ENCODE measurements around the gene ARHGAP45.

The ARHGAP45 gene

DNA sequence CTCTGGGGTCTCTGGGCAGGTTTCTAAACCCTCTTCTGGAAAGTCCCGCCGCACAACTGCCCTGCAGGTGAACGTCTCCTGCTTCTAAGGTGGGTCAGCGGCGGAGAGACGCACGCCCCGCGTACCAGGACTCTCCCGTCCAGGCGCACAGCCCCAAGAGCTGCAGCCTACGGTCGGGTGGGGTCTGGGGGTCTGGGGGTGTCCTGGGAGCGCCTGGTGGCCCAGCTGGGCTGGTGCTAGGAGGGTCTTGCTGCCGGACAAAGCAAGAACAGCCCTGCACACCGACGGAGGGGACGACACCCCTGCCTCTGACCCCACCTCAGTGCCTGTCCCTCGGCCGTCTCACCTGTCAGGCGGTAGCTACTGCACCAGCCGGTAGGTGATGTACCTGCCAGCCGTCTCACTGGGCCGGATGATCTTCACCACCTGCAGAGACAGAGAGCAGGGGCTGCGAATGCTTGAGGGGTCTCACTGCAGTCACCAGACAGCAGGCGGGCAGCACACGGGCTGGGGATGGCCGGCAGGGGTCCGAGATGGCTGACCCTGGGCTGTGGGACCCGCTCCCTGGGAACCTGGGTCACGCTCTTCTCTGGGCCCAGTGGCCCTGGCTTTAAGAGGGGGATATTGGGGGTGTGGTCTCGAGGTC lies 22.3 kb downstream of the ARHGAP45 start:
- FAIRE-seq, result no peak

DNA sequence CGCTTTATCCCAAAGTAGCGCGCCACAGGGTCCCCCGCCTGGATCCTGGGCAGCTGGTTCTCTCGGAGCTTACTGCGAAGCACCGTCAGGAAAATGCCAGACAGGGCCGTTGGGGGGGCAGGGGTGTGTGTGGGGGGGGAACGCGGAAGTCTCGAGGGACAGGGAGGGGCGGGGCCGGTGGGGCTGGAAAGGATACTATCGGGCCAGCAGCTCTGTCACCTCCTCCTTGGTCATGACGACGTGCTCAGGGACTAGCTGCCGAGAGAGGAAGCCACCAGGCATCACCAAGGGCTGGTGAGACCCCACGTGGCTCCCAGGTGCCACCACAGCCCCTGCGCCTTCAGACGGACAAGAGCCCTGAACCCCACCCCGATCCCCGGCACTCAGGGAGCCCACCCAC lies 22.9 kb downstream of the ARHGAP45 start:
- FAIRE-seq, result no peak

GRCh38 chr19:1090731-1091543 lies 24.0 kb downstream of the ARHGAP45 start:
- FAIRE-seq, result no peak

DNA sequence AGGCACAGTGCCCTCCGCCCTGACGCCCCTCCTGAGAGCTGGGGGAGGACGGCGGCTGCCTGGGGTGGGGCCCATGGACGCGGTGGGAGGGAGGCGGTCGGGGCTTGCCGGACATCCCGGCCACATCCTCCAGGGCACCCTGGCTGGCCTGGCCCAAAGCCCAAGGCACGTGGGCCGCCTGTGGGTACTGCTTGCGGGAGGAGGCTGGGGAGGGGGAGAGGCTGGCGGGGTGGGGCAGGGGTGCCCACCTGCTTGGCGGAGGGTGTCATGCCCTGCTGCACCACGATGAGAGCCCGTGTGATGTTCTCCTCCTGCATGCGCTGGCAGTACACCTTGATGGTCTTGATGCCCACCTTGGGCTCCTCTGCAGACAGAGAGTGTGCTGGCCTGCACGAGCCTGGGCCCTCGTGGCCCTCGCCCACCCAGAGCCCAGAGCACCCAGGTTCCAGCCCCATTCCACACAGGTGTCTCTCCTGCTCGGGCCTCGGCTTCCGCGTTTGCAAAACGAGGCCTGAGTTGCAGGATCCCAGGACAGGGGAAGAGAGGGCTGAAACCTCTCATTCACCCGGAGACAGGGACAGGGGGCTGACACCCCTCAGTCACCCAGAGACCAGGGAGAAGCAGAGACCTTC lies 24.7 kb downstream of the ARHGAP45 start:
- FAIRE-seq, result no peak

DNA sequence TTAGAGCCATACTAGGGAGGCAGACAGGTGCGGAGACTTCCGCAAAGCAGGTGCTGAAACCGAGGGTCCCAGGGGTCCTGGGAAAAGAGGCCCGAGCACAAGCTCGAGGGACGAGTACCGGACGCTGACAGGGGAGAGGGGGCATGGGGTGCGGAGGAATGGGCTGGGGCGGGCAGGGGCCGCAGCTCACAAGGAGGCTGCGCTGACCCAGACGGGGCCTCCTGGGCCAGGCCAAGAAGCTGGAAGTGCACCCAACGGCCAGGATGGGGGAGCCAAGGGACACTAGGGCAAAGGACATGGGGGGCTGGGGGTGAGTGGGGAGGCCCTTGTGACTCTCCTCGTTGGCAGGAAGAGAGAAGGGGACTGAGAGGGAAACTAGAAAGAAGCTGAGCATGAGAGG lies 26.4 kb downstream of the ARHGAP45 start:
- no peak for FAIRE-seq

GRCh38 chr19:1093811-1094553 lies 27.0 kb downstream of the ARHGAP45 start:
- FAIRE-seq, result no peak

GRCh38 chr19:1094655-1094977 lies 27.6 kb downstream of the ARHGAP45 start:
- no peak for FAIRE-seq

GRCh38 chr19:1094978-1095701 lies 28.2 kb downstream of the ARHGAP45 start, which contains the start of gene POLR2E:
TSS of gene POLR2E (minus strand) at chr19:1095375. CDS start at chr19:1095315, 60 bp downstream.
- FAIRE-seq, result peak; percentile 95

GRCh38 chr19:1097810-1098176 lies 30.8 kb downstream of the ARHGAP45 start:
- FAIRE-seq, result no peak

DNA sequence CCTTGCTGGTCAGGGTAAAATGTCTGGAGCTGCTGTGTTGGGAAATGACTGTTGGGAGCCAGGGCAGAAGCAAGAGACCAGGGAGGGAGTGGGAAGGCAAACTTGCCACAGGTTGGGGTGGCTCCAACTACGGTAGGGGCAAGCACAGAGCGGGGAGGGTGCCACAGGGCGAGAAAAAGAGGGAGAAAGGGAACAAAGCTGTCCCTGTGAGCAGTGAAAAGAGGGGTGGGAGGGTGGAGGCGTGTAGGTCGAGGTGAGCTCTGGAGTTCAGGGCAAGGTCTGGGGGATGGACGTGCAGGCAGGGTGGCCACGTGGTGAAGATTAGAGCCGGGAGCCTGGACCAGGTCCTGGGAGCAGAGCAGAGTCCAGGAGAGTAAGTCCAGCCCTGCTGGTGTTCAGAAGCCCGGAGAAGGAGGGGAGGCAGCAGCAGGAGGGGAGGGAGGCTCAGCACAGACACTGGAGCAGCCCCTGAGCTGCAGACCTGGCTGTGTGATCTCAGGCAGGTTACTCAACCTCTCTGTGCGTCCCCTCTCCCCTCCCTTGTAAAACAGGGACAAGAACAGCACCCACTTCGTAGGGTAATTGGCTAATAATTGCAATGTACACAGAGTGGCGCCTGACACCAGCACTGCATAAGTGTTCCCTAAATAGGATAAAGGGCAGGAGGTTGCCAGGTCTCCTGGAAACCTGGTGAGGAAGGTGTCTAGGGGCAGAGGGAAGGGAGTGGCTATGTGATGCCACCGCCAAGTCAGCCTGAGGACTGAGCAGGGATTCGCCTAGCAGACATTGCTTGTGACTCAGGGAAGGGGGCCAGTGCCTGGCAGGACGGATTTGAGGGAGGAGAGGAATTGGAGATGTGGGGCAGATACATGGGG lies 31.4 kb downstream of the ARHGAP45 start:
- FAIRE-seq, result no peak

DNA sequence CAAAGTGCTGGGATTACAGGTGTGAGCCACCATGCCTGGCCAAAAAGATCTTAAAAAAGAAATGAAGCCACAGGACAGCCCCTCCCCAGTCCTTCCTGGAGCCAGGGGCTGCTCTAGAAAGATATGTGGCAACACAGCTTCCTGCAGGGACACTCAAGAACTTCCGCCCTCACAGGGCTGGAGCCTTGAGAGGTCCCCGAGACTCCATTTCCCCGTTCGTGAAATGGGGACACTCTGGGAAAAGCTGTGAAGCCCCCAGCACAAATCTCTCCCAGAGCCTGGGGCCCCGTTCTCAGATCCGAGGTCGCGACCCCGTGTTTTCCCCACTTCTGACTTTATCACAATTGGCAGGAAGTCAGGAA lies 34.4 kb downstream of the ARHGAP45 start:
- FAIRE-seq, result no peak

DNA sequence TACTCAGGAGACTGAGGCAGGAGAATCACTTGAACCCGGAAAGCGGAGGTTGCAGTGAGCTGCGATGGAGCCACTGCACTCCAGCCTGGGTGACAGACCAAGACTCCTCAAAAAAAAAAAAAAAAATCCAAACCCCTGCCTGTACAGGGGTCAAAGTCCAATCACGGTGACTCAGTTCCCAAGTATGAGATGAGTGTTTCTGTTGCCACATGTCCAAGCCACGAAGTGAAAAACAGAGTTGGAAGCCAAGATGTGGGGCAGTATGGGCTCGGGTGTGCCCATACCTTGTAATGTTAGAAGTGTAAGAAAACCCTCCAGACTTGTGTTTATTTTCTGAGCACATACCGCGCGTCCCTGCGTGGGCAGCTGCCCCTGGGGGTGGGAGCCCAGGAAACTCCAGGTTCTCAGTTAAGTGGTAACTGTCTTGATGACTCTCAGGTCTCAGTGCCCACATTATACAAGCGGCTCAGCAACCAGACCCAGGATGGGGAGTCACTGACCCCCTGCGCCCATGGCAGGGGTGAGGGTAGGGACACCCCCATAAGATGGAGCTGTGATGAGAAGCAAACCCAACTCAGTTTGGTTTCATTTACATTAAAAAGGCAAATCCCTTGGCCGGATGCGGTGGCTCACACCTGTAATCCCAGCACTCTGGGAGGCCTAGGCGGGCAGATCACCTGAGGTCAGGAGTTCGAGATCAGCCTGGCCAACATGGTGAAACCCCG lies 35.6 kb downstream of the ARHGAP45 start:
- FAIRE-seq, result peak; percentile 31

DNA sequence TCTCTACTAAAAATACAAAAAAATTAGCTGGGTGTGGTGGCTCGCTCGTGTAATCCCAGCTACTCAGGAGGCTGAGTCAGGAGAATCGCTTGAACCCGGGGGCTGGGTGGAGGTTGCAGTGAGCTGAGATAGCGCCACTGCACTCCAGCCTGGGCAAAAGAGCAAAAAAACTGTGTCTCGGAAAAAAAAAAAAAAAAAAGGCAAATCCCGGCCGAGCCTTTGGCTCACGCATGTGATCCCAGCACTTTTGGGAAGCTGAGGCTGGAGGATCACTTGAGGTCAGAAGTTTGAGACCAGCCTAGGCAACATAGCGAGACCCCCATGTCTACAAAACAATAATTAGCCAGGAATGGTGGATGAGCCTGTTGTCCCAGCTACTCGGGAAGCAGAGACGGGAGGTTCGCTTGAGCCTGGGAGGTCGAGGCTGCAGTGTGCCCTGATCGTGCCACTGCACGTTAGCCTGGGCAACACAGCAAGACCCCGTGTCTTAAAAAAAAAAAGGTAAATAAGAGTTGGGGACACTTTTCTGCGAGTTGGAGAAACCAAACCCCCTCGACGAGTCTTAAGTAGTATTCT lies 36.3 kb downstream of the ARHGAP45 start:
- FAIRE-seq, result no peak

DNA sequence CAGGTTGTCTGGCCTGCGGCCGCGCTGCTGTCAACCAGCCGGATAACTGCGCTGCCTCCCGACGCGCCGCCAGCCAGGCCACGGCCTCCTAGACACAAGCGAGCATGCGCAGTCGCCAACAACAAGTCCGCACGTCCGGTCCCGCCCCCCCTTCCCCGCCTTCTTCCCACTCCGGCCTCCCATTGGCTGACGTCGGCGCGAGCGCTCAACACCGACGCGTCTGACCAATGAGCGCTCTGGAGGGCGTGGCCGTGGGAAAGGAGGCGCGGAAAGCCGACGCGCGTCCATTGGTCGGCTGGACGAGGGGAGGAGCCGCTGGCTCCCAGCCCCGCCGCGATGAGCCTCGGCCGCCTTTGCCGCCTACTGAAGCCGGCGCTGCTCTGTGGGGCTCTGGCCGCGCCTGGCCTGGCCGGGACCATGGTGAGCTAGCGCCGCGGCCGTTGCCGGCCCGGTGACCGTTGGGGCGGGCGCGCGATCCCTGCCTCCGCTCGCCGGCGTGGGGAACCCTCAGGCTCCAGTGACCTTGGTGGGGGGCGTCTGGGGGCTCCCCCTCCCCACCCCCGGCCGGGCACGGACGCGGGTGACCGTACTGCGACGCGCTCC lies 36.8 kb downstream of the ARHGAP45 start, which contains the start of gene GPX4:
GPX4 (plus strand) TSS at position 287 of the 603 bp plus-strand sequence; CDS start at position 337, 50 bp downstream.
- FAIRE-seq, result peak; percentile 98

DNA sequence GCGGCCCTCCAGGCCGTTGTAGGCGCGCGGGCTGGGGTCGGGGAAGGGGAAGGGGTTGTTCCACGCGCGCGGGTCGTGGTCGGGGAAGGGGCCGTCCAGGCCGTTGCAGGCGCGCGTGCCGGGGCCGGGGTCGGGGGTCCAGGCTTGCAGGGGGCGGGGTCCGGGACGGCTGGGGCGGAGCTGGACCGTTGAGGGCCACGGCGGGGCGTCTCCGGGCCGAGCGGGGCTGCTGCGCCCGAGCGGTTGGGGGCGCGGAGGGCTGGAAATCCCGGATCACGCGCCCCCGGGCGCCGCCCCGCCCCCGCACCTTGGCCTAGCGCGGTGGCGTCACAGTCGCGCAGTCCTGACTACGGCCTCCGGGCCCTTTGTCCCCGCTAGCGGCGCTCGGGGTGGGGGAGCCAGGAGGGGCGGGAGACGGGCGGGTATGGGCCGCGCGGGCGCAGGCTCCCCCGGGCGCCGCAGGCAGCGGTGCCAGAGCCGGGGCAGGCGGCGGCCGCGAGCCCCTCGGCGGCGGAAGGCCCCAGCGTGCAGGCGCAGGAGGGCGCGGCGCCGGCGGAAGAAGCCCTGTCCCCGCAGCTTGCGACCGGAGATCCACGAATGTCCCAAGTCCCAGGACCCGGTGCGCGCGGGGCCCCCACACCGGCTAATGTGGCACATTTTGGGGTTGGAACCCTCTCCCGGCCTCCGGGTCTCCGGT lies 37.5 kb downstream of the ARHGAP45 start:
- no peak for FAIRE-seq

- no peak for FAIRE-seq
Observed at GRCh38 chr19:1105008-1105872, 38.3 kb downstream of the ARHGAP45 start.

DNA sequence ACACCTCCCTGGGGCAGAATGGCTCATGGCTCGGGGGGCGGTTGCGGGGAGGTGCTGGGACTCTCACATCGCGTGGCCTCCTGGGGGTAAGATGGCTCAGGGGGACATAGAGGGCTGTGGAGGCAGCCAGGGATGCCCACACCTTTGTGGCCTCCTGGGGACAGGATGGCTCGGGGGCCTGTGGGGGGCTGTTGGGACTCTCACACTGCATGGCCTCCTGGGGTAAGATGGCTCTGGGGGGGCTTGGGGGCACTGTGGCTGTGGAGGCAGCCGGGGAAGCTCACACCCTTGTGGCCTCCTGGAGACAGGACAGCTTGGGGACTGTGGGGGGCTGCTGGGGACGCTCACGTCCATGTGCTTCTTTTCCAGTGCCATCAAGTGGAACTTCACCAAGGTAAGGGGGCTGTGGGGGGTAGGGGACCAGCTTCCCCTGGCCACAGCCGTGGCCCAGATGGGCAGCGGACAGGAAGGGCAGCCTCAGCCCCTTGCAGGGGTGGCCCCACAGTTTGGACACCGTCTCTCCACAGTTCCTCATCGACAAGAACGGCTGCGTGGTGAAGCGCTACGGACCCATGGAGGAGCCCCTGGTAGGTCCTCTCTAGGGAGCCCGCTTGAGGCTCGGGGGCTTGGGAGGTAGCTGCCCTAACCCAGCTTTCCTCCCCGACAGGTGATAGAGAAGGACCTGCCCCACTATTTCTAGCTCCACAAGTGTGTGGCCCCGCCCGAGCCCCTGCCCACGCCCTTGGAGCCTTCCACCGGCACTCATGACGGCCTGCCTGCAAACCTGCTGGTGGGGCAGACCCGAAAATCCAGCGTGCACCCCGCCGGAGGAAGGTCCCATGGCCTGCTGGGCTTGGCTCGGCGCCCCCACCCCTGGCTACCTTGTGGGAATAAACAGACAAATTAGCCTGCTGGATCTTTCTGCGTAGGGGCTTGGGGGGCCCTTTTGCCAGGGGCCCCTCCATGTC lies 39.2 kb downstream of the ARHGAP45 start:
- FAIRE-seq, result no peak

Measured in G401.6 (cell line).